Caco-2 (cell line): ENCODE results near the gene SMARCD1. TPM values are rescaled to one million over a fixed set of nuclear protein-coding genes. Genes with fewer than 3 reads are reported as not detected.

ENCODE experiments used
- BruUV-seq: library from RNA; stranded (reverse); fragments of 400-500 nt; replicated peaks from 2 replicates; lab custom pipeline; 2021; lab: Mats Ljungman, UMichigan
- CTCF ChIA-PET: fragments of 300-600 bp; sonication (Branson Sonifier 250); formaldehyde crosslinking; loops from one replicate; lab custom pipeline; 2022; ENCODE audit warnings: antibody characterized with exemption; lab: Charles Lee
- POLR2A ChIA-PET: fragments of 300-600 bp; sonication (Branson Sonifier 250); formaldehyde crosslinking; loops from one replicate; lab custom pipeline; 2022; ENCODE audit warnings: antibody characterized with exemption; lab: Charles Lee
- DNase-seq, 2 experiments: peaks; one replicate each; pipeline versions ENCODE4 v3.0.0 to v3.0.0-alpha.2; 2020 to 2022
- H3K27me3 ChIP-seq: replicated peaks from 2 replicates; pipeline ENCODE4 v1.6.0; 2011; ENCODE audit warnings: low read length; ENCODE audit not compliant: control insufficient read depth, insufficient read depth
- H3K36me3 ChIP-seq: 2 replicates; pipeline ENCODE4 v1.5.1; 2011; ENCODE audit warnings: low read length; ENCODE audit not compliant: control insufficient read depth, insufficient read depth
- H3K4me1 ChIP-seq: fragments of 250-450 bp; sonication (Bioruptor Pico); 2 replicates; pipeline ENCODE4 v1.5.1; 2020; ENCODE audit warnings: mild to moderate bottlenecking
- H3K4me3 ChIP-seq: 2 replicates; pipeline ENCODE4 v1.5.1; 2011; ENCODE audit warnings: low read depth, mild to moderate bottlenecking, control low read depth, low read length
- H3K9me3 ChIP-seq: fragments of 250-450 bp; sonication (Bioruptor Pico); 2 replicates; pipeline ENCODE4 v1.5.1; 2020; ENCODE audit warnings: mild to moderate bottlenecking, moderate library complexity
- H3K27ac Mint-ChIP-seq: one replicate; pipeline ENCODE4 v1.8.0; 2022; ENCODE audit warnings: mixed read lengths; ENCODE audit not compliant: unreplicated experiment
- H3K27me3 Mint-ChIP-seq: one replicate; pipeline ENCODE4 v1.8.0; 2022; ENCODE audit warnings: mixed read lengths; ENCODE audit not compliant: insufficient read depth, unreplicated experiment
- H3K36me3 Mint-ChIP-seq: one replicate; pipeline ENCODE4 v1.8.0; 2022; ENCODE audit warnings: mild to moderate bottlenecking, mixed read lengths; ENCODE audit not compliant: insufficient read depth, unreplicated experiment
- H3K4me1 Mint-ChIP-seq: one replicate; pipeline ENCODE4 v1.8.0; 2022; ENCODE audit warnings: low read depth, mixed read lengths; ENCODE audit not compliant: unreplicated experiment
- H3K4me3 Mint-ChIP-seq: one replicate; pipeline ENCODE4 v1.8.0; 2022; ENCODE audit warnings: mild to moderate bottlenecking, moderate library complexity, mixed read lengths; ENCODE audit not compliant: unreplicated experiment
- H3K9me3 Mint-ChIP-seq: one replicate; pipeline ENCODE4 v1.8.0; 2022; ENCODE audit warnings: mixed read lengths; ENCODE audit not compliant: unreplicated experiment
- intact Hi-C: fragments of 100-400 bp; cut with micrococcal nuclease; formaldehyde crosslinking; loops from one replicate; pipeline ENCODE4 v1.10.0; 2022; ENCODE audit not compliant: unreplicated experiment
- total RNA-seq: library from RNA; stranded (reverse); gene quantifications from 2 replicates; pipeline ENCODE4 v1.2.3, GENCODE V29; 2022
- TF ChIP-seq, protein P1 (sequence below), 2 experiments: fragments of 200-600 bp in 1 of 2; IDR thresholded peaks; 1 replicate in 1 of 2; 2 replicates in 1 of 2; pipeline versions ENCODE4 v1.5.1 to v1.8.0; 2011 to 2022; ENCODE audit warnings: antibody characterized with exemption in 1 of 2, control low read depth in 1 of 2, inconsistent platforms in 1 of 2, low read depth in 1 of 2, low read length in 1 of 2, mild to moderate bottlenecking in 1 of 2, moderate library complexity in 1 of 2; ENCODE audit not compliant: insufficient read depth in 1 of 2, severe bottlenecking in 1 of 2, unreplicated experiment in 1 of 2

Gene SMARCD1
- total RNA-seq, 1 experiment from 2014 or later: 158 TPM

DNA sequence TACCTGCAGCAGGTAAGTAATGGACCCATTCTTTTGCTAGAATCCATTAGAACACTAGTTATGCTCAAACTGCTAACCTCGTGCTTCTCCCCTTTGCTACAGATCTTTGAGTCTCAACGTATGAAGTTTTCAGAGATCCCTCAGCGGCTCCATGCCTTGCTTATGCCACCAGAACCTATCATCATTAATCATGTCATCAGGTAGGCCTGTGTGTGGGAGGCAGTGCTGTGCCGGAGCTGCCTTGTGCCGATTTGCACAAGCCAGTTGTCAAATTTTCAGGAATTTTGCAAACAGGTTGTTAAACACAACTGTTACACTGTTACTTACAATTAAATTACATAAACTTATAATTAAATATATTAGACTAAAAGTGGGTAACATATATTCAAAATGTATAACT, 5.2 kb downstream of the SMARCD1 start:
- H3K4me3 ChIP-seq: no peak overlapping the region
- Mint-ChIP-seq H3K4me1 (peaks cover 11% of the 10 kb centered on the region), H3K27ac (no peak overlapping the region), H3K36me3 (peaks cover 89% of the 10 kb centered on the region), H3K4me3 (no peak overlapping the region), H3K9me3 (no peaks in the 10 kb centered on the region), H3K27me3 (no peaks in the 10 kb centered on the region)
- ChIA-PET CTCF (interaction anchor here (0.6 to 1.5 kb wide), 2 partner anchors 22 to 1148 kb away, joined by 3 to 5 read pairs; partner anchors contain the start of genes COX14 and DAZAP2), POLR2A (no interaction called here)
- intact Hi-C loops: no loop called here
- H3K4me1 ChIP-seq: peaks cover 4% of the 10 kb centered on the region; the same call in 1 of the 2 replicates
- H3K9me3 ChIP-seq: no peaks in the 10 kb centered on the region
- H3K36me3 ChIP-seq: peaks cover 20% of the 10 kb centered on the region
- DNase-seq: no peak
- no peaks in the 10 kb centered on the region for H3K27me3 ChIP-seq
- BruUV-seq: no TSS peak
- TF ChIP-seq, protein P1, sequence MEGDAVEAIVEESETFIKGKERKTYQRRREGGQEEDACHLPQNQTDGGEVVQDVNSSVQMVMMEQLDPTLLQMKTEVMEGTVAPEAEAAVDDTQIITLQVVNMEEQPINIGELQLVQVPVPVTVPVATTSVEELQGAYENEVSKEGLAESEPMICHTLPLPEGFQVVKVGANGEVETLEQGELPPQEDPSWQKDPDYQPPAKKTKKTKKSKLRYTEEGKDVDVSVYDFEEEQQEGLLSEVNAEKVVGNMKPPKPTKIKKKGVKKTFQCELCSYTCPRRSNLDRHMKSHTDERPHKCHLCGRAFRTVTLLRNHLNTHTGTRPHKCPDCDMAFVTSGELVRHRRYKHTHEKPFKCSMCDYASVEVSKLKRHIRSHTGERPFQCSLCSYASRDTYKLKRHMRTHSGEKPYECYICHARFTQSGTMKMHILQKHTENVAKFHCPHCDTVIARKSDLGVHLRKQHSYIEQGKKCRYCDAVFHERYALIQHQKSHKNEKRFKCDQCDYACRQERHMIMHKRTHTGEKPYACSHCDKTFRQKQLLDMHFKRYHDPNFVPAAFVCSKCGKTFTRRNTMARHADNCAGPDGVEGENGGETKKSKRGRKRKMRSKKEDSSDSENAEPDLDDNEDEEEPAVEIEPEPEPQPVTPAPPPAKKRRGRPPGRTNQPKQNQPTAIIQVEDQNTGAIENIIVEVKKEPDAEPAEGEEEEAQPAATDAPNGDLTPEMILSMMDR (IDR thresholded peaks at IDR 0.05; ENCODE audit: insufficient read depth in 1 of 2, low read depth in 1 of 2, low read length in 1 of 2, severe bottlenecking in 1 of 2, unreplicated experiment in 1 of 2): no peak

DNA sequence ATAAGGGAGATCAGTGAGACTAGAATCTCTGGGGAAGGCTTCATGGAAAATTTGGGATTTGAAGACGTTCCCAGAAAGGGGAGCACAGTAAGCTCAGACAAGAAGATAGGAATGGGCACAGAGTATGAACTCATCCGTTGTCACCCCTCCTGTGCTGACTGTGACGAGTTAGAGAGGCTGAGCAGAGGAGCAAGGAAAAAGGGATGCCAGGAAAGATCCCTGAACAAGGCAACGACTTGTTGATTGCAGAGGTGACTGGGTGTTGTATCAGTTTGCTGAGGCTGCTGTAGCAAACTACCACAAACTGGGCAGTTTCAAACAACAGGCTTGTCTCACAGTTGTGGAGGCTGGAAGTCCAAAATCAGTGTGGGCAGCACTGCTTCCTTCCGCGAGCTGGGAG, 12.8 kb downstream of the SMARCD1 start:
- ChIA-PET CTCF (no interaction called here), POLR2A (no interaction called here)
- Histone ChIP-seq H3K4me3 (no peak overlapping the region), H3K4me1 (peaks cover 8% of the 10 kb centered on the region; the same call in 1 of the 2 replicates), H3K27me3 (no peaks in the 10 kb centered on the region), H3K9me3 (no peaks in the 10 kb centered on the region), H3K36me3 (peaks cover 18% of the 10 kb centered on the region)
- TF ChIP-seq, protein P1 (IDR thresholded peaks at IDR 0.05; ENCODE audit: insufficient read depth in 1 of 2, low read depth in 1 of 2, low read length in 1 of 2, severe bottlenecking in 1 of 2, unreplicated experiment in 1 of 2): no peak
- H3K27me3 Mint-ChIP-seq: no peaks in the 10 kb centered on the region
- intact Hi-C loops: no loop called here
- no peak overlapping the region for H3K4me3 Mint-ChIP-seq
- peaks cover 3% of the 10 kb centered on the region for H3K4me1 Mint-ChIP-seq
- no TSS peak for BruUV-seq
- no peak overlapping the region for H3K27ac Mint-ChIP-seq
- DNase-seq: no peak
- H3K9me3 Mint-ChIP-seq: no peaks in the 10 kb centered on the region
- peaks cover 90% of the 10 kb centered on the region for H3K36me3 Mint-ChIP-seq

DNA sequence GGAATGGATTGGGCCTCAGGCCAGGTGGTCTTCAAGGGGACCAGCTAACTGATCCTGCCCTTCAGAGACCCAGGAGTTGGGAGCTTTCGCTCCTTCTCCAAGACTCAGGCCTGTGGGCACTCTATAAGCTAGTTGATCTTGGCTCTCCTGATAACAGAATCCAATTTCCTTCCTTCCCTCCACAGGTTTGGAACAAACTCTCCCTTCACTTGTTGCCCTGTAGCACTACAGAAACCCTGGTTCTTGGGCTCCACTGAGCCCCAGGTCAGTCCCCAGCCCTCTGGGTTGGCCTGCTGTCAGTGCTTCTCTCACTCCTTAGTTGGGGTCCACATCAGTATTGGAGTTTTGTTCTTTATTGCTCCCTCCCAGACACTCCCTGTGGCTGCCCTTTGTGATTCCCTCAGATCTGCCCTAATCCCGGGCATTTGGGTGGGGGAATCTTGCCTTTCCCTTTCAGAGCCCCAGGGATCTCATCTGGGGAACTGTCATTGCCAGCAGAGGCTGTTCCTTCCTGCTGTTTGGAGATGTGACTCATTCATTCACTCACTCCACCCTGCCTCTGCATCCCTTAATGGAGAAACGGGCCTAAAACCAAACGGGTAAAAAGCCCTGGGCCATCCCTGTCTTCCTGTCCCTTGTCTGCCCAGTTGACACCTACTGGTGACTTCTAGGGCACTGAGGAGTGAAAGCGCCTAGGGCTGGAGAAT, 14.3 kb downstream of the SMARCD1 start:
- H3K9me3 Mint-ChIP-seq: no peaks in the 10 kb centered on the region
- H3K4me3 ChIP-seq: no peak overlapping the region
- no peaks in the 10 kb centered on the region for H3K27me3 ChIP-seq
- no peak overlapping the region for H3K4me3 Mint-ChIP-seq
- no peak overlapping the region for H3K27ac Mint-ChIP-seq
- TF ChIP-seq, protein P1 (IDR thresholded peaks at IDR 0.05; ENCODE audit: insufficient read depth in 1 of 2, low read depth in 1 of 2, low read length in 1 of 2, severe bottlenecking in 1 of 2, unreplicated experiment in 1 of 2): no peak
- peaks cover 16% of the 10 kb centered on the region for H3K4me1 ChIP-seq
- intact Hi-C loops: no loop called here
- CTCF ChIA-PET: interaction anchor here (3.4 kb wide), 1 partner anchor 11 kb away, joined by 53 read pairs; the partner anchor contains the start of gene COX14
- TSS peak; percentile 22 for BruUV-seq
- peaks cover 79% of the 10 kb centered on the region for H3K36me3 Mint-ChIP-seq
- no peak for DNase-seq
- POLR2A ChIA-PET: interaction anchor here (2.1 kb wide), 1 partner anchor 11 kb away, joined by 12 read pairs; no protein-coding TSS in a partner anchor
- H3K4me1 Mint-ChIP-seq: peaks cover 12% of the 10 kb centered on the region
- no peaks in the 10 kb centered on the region for H3K9me3 ChIP-seq
- H3K36me3 ChIP-seq: peaks cover 14% of the 10 kb centered on the region
- H3K27me3 Mint-ChIP-seq: no peaks in the 10 kb centered on the region
